ENCODE measurements around the gene SERPINB3. TPM values are rescaled to one million over a fixed set of nuclear protein-coding genes. Genes with fewer than 3 reads are reported as not detected.
A peak's percentile ranks its signal among the peaks of the same experiment; 100 is the strongest.
"Not testable (repeated sequence)": the region's sequence is repeated elsewhere in the genome, so short reads cannot be mapped to it uniquely, and the experiment has no call there.

SERPINB3 gene
- total RNA-seq, 1 donor from 2014 or later = not detected

GRCh38 chr18:63648241-63648640, 13.5 kb downstream of the SERPINB3 start:
- no peak overlapping the region for H3K4me3 Mint-ChIP-seq (ENCODE audit: unreplicated experiment)
- H3K36me3 Mint-ChIP-seq (ENCODE audit: low read depth, unreplicated experiment) = no peaks in the 10 kb centered on the region
- H3K4me1 Mint-ChIP-seq (ENCODE audit: unreplicated experiment) = peaks cover 5% of the 10 kb centered on the region
- H3K27ac Mint-ChIP-seq (ENCODE audit: unreplicated experiment) = no peak overlapping the region
- H3K27me3 Mint-ChIP-seq (ENCODE audit: unreplicated experiment) = no peaks in the 10 kb centered on the region
- no peak for TF ChIP-seq CTCF (IDR thresholded peaks at IDR 0.05; ENCODE audit: unreplicated experiment)
- DNase-seq (ENCODE audit: low spot score) = no peak
- H3K9me3 Mint-ChIP-seq (ENCODE audit: unreplicated experiment) = no peaks in the 10 kb centered on the region

GRCh38 chr18:63646936-63647335, 14.8 kb downstream of the SERPINB3 start:
- Mint-ChIP-seq H3K36me3 (ENCODE audit: low read depth, unreplicated experiment) (no peaks in the 10 kb centered on the region), H3K27me3 (ENCODE audit: unreplicated experiment) (no peaks in the 10 kb centered on the region), H3K4me1 (ENCODE audit: unreplicated experiment) (peaks cover 5% of the 10 kb centered on the region), H3K27ac (ENCODE audit: unreplicated experiment) (no peak overlapping the region), H3K9me3 (ENCODE audit: unreplicated experiment) (no peaks in the 10 kb centered on the region), H3K4me3 (ENCODE audit: unreplicated experiment) (no peak overlapping the region)
- no peak for TF ChIP-seq CTCF (IDR thresholded peaks at IDR 0.05; ENCODE audit: unreplicated experiment)
- DNase-seq (ENCODE audit: low spot score) = no peak

GRCh38 chr18:63644694-63645093, 17.0 kb downstream of the SERPINB3 start:
- not testable (repeated sequence) for H3K4me3 Mint-ChIP-seq (ENCODE audit: unreplicated experiment); H3K9me3 Mint-ChIP-seq (ENCODE audit: unreplicated experiment); H3K27ac Mint-ChIP-seq (ENCODE audit: unreplicated experiment); DNase-seq (ENCODE audit: low spot score); H3K36me3 Mint-ChIP-seq (ENCODE audit: low read depth, unreplicated experiment); H3K27me3 Mint-ChIP-seq (ENCODE audit: unreplicated experiment)
- H3K4me1 Mint-ChIP-seq (ENCODE audit: unreplicated experiment) = peaks cover 15% of the 10 kb centered on the region

- Mint-ChIP-seq H3K27ac (ENCODE audit: unreplicated experiment) (peak within 1 kb of the TSS; percentile 42), H3K4me1 (ENCODE audit: unreplicated experiment) (peaks cover 15% of the 10 kb centered on the region)
- H3K27me3 Mint-ChIP-seq (ENCODE audit: unreplicated experiment); H3K4me3 Mint-ChIP-seq (ENCODE audit: unreplicated experiment); H3K9me3 Mint-ChIP-seq (ENCODE audit: unreplicated experiment); DNase-seq (ENCODE audit: low spot score); H3K36me3 Mint-ChIP-seq (ENCODE audit: low read depth, unreplicated experiment): not testable (repeated sequence)
Measured at GRCh38 chr18:63644142-63644541, 17.6 kb downstream of the SERPINB3 start, which contains the start of gene SERPINB4. Gene SERPINB4, minus strand, starts transcription at chr18:63644256. Its CDS starts 679 bp downstream, at chr18:63643577.

- H3K9me3 Mint-ChIP-seq (ENCODE audit: unreplicated experiment); H3K36me3 Mint-ChIP-seq (ENCODE audit: low read depth, unreplicated experiment); DNase-seq (ENCODE audit: low spot score); H3K27ac Mint-ChIP-seq (ENCODE audit: unreplicated experiment); H3K4me3 Mint-ChIP-seq (ENCODE audit: unreplicated experiment); H3K27me3 Mint-ChIP-seq (ENCODE audit: unreplicated experiment): not testable (repeated sequence)
- H3K4me1 Mint-ChIP-seq (ENCODE audit: unreplicated experiment) = peaks cover 15% of the 10 kb centered on the region
Measured at GRCh38 chr18:63642668-63643356, 18.9 kb downstream of the SERPINB3 start.

GRCh38 chr18:63641157-63641680, 20.5 kb downstream of the SERPINB3 start:
- H3K4me1 Mint-ChIP-seq (ENCODE audit: unreplicated experiment) = peaks cover 12% of the 10 kb centered on the region
- H3K27me3 Mint-ChIP-seq (ENCODE audit: unreplicated experiment); H3K4me3 Mint-ChIP-seq (ENCODE audit: unreplicated experiment); H3K27ac Mint-ChIP-seq (ENCODE audit: unreplicated experiment); H3K36me3 Mint-ChIP-seq (ENCODE audit: low read depth, unreplicated experiment); H3K9me3 Mint-ChIP-seq (ENCODE audit: unreplicated experiment); DNase-seq (ENCODE audit: low spot score): not testable (repeated sequence)

- DNase-seq (ENCODE audit: low spot score) = no peak
- Mint-ChIP-seq H3K27ac (ENCODE audit: unreplicated experiment) (no peak overlapping the region), H3K4me1 (ENCODE audit: unreplicated experiment) (peaks cover 10% of the 10 kb centered on the region), H3K36me3 (ENCODE audit: low read depth, unreplicated experiment) (no peaks in the 10 kb centered on the region), H3K9me3 (ENCODE audit: unreplicated experiment) (no peaks in the 10 kb centered on the region), H3K27me3 (ENCODE audit: unreplicated experiment) (no peaks in the 10 kb centered on the region), H3K4me3 (ENCODE audit: unreplicated experiment) (no peak overlapping the region)
- no peak for TF ChIP-seq CTCF (IDR thresholded peaks at IDR 0.05; ENCODE audit: unreplicated experiment)
Measured at GRCh38 chr18:63637703-63638102, 24.0 kb downstream of the SERPINB3 start.
